Measurements from ENCODE around the gene TNFAIP3.

- TF ChIP-seq CTCF (IDR thresholded peaks at IDR 0.05; ENCODE audit: insufficient read depth, low read length, poor library complexity, severe bottlenecking) (no peak), EZH2phosphoT487 (conservative IDR thresholded peaks at IDR 0.05; ENCODE audit: low read length) (no peak)
Measured at GRCh38 chr6:137839076-137839475, 28.0 kb upstream of the TNFAIP3 start.
